Skin of body (tissue), 2 donors: Measurements from ENCODE around the gene PACSIN3. TPM values are rescaled to one million over a fixed set of nuclear protein-coding genes. Genes with fewer than 3 reads are reported as not detected.

Source experiments
- small RNA-seq: library from RNA; depleted of rRNA; stranded (forward); fragments of <200 nt; gene quantifications from one replicate; pipeline ENCODE3, GENCODE V24; 2014; ENCODE audit warnings: low replicate concordance
- total RNA-seq: library from RNA; depleted of rRNA; stranded (reverse); fragments of >200 nt; gene quantifications from one replicate; pipeline ENCODE4 v1.2.3, GENCODE V29; 2014

PACSIN3 gene
- total RNA-seq, 1 donor from 2014 or later: 33.6 TPM

Small RNA genes within 50 kb of the gene (small RNA-seq; reads per million reads assigned to genes)
- gene MIR6745: not detected

Other genes starting within 250 kb of the PACSIN3 start
- gene CSTPP1, start 249.7 kb downstream of the PACSIN3 start, total RNA-seq: 20.7 TPM
- gene ARFGAP2, start 9.6 kb downstream of the PACSIN3 start, total RNA-seq: 85.1 TPM
- gene DDB2, start 28.5 kb upstream of the PACSIN3 start, total RNA-seq: 20.6 TPM
- 18.8 TPM for gene ACP2, start 62.4 kb upstream of the PACSIN3 start, total RNA-seq
- 34.4 TPM for gene NR1H3, start 71.6 kb upstream of the PACSIN3 start, total RNA-seq
- 28.8 TPM for gene MADD, start 83.7 kb upstream of the PACSIN3 start, total RNA-seq
- 0.30 TPM for gene MYBPC3, start 166.3 kb upstream of the PACSIN3 start, total RNA-seq
- gene SPI1, start 192.1 kb upstream of the PACSIN3 start, total RNA-seq: 7.5 TPM
- 22.2 TPM for gene SLC39A13, start 222.2 kb upstream of the PACSIN3 start, total RNA-seq
- 79.6 TPM for gene PSMC3, start 240.0 kb upstream of the PACSIN3 start, total RNA-seq